HG03558 (cell line): ENCODE results near the gene HOXC6.
"Not testable (repeated sequence)": the region's sequence is repeated elsewhere in the genome, so short reads cannot be mapped to it uniquely, and the experiment has no call there.

Experiments
- ATAC-seq: cut with Tn5 transposase; IDR thresholded peaks from one replicate; pipeline ENCODE4 v1.9.1; 2021; ENCODE audit warnings: moderate number of reproducible peaks; ENCODE audit not compliant: unreplicated experiment; ENCODE audit errors: extremely low read depth

The HOXC6 gene

DNA sequence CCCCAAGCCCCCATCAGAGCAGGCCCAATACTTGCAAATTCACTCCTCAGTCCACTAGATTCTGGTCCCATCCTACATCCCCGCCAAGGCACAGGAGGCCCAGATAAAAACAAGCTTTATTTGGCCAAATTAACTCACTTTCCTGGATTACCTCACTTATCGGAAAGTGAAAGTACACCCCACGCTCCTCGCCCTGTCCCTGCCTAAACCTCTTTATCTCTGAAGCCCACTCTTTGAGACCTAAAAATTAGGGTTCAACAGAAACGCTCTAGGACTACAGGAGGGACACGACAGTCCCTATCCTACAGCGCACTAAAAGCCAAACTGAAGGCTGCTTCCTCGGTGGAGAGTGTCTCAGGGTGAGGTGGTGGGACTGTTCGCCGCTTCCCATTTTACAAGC is 49.6 kb downstream of the HOXC6 start:
- ATAC-seq = not testable (repeated sequence)

DNA sequence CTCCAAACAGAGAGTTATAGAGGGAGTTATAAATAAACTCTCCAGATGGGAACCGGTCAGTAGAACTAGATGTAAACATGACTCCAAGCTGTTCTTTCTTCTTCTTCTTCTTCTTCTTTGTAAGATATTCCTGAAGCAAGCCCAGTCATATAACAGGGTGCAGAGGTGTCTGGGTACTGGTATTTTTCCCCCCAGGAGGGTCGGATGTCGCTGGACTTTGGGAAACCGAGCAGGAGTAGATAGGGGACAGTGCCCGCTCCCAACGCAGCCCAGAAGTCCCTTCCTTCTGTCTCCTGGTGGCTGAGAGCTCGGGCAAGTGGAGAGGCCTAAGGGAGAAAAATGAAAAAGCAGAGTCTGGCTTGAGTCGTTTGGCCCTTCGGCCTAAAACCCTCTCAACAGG is 50.9 kb downstream of the HOXC6 start:
- not testable (repeated sequence) for ATAC-seq
